HCT116 (cell line): ENCODE results near the gene SLC10A3. TPM values are rescaled to one million over a fixed set of nuclear protein-coding genes. Genes with fewer than 3 reads are reported as not detected.

Experiments
- ATAC-seq: fragments of 200-7000 bp; cut with Tn5 transposase; 2 replicates; pipeline ENCODE4 v1.9.1; 2020; ENCODE audit warnings: mild to moderate bottlenecking, moderate library complexity
- BruUV-seq: library from RNA; stranded (reverse); fragments of 400-500 nt; replicated peaks from 2 replicates; lab custom pipeline; 2021; lab: Mats Ljungman, UMichigan
- CTCF ChIA-PET: fragments of 300-600 bp; sonication (Branson Sonifier 250); formaldehyde crosslinking; loops from one replicate; lab custom pipeline; 2021; ENCODE audit warnings: antibody characterized with exemption; lab: Charles Lee
- POLR2A ChIA-PET: fragments of 300-600, 350-600 bp; sonication (Branson Sonifier 250); formaldehyde crosslinking; loops from one replicate; lab custom pipeline; 2021; ENCODE audit warnings: antibody characterized with exemption; lab: Charles Lee
- RAD21 ChIA-PET, 2 experiments: fragments of 300-600 bp; sonication (Branson Sonifier 250); formaldehyde crosslinking; loops; one replicate each; lab custom pipeline; 2023; ENCODE audit warnings: low total read pairs in 2 of 2; ENCODE audit not compliant: uncharacterized antibody in 2 of 2, unreplicated experiment in 2 of 2, low non-redundant PET in 1 of 2; lab: Charles Lee
- DNase-seq: peaks from one replicate; pipeline ENCODE4 v3.0.0-alpha.2; 2010; ENCODE audit warnings: low read depth, low spot score
- H2AFZ ChIP-seq: fragments of 200-600 bp; shearing (Covaris generic), sonication (generic); 2 replicates; pipeline ENCODE4 v1.6.1; 2017; ENCODE audit warnings: low read depth, mixed run types, mixed read lengths, antibody characterized with exemption, low read length; ENCODE audit not compliant: poor library complexity, severe bottlenecking
- H3K27ac ChIP-seq: 2 replicates; pipeline ENCODE4 v1.5.1; 2012; ENCODE audit warnings: low read depth, low read length
- H3K27me3 ChIP-seq: fragments of 200-600 bp; sonication (generic); 2 replicates; pipeline ENCODE4 v1.6.1; 2016; ENCODE audit warnings: mixed run types, low read length, mixed read lengths; ENCODE audit not compliant: insufficient read depth
- H3K36me3 ChIP-seq, 2 experiments: fragments of 200-500 bp in 1 of 2; fragments of 200-600 bp in 1 of 2; sonication (Bioruptor generic) in 1 of 2; sonication (generic) in 1 of 2; 2 replicates each; pipeline versions ENCODE4 v1.5.1 to v1.6.1; 2014 to 2016; ENCODE audit warnings: low read length in 2 of 2, inconsistent platforms in 1 of 2, mixed read lengths in 1 of 2, mixed run types in 1 of 2; ENCODE audit not compliant: insufficient read depth in 2 of 2, control insufficient read depth in 1 of 2
- H3K4me1 ChIP-seq, 2 experiments: fragments of 200-600 bp in 1 of 2; sonication (generic) in 1 of 2; 2 replicates each; pipeline versions ENCODE4 v1.5.1 to v1.6.1; 2012 to 2017; ENCODE audit warnings: low read length in 2 of 2, inconsistent platforms in 1 of 2, mild to moderate bottlenecking in 1 of 2, mixed read lengths in 1 of 2, mixed run types in 1 of 2, moderate library complexity in 1 of 2; ENCODE audit not compliant: insufficient read depth in 2 of 2, control insufficient read depth in 1 of 2
- H3K4me2 ChIP-seq: fragments of 200-600 bp; sonication (generic); 2 replicates; pipeline ENCODE4 v1.6.1; 2017; ENCODE audit warnings: mixed run types, low read length, mixed read lengths
- H3K4me3 ChIP-seq, 2 experiments: fragments of 200-600 bp in 1 of 2; sonication (generic) in 1 of 2; replicated peaks in 1 of 2; 2 replicates each; pipeline ENCODE4 v1.5.1; 2011 to 2016; ENCODE audit warnings: low read length in 2 of 2, control low read depth in 1 of 2, low read depth in 1 of 2, mild to moderate bottlenecking in 1 of 2, mixed read lengths in 1 of 2, mixed run types in 1 of 2
- H3K79me2 ChIP-seq: fragments of 200-600 bp; sonication (generic); 2 replicates; pipeline ENCODE4 v1.6.1; 2017; ENCODE audit warnings: mild to moderate bottlenecking, mixed run types, low read length, moderate library complexity, mixed read lengths; ENCODE audit not compliant: insufficient read depth
- H3K9ac ChIP-seq: fragments of 200-600 bp; sonication (generic); 2 replicates; pipeline ENCODE4 v1.6.1; 2016; ENCODE audit warnings: low read length, mixed read lengths
- H3K9me2 ChIP-seq: fragments of 200-600 bp; sonication (generic), shearing (Covaris generic); 2 replicates; pipeline ENCODE4 v1.6.1; 2017; ENCODE audit warnings: mixed run types, mild to moderate bottlenecking, moderate library complexity; ENCODE audit not compliant: insufficient read depth
- H3K9me3 ChIP-seq, 2 experiments: fragments of 200-500 bp in 1 of 2; fragments of 200-600 bp in 1 of 2; sonication (Bioruptor generic) in 1 of 2; sonication (generic) in 1 of 2; 2 replicates each; pipeline ENCODE4 v1.6.1; 2014 to 2017; ENCODE audit warnings: low read length in 2 of 2, mixed read lengths in 2 of 2, inconsistent platforms in 1 of 2, low read depth in 1 of 2, mild to moderate bottlenecking in 1 of 2, mixed run types in 1 of 2, moderate library complexity in 1 of 2; ENCODE audit not compliant: control insufficient read depth in 1 of 2, insufficient read depth in 1 of 2
- H4K20me1 ChIP-seq: fragments of 200-600 bp; sonication (generic), shearing (Covaris generic); 2 replicates; pipeline ENCODE4 v1.6.1; 2017; ENCODE audit warnings: mixed run types, mild to moderate bottlenecking, moderate library complexity; ENCODE audit not compliant: insufficient read depth
- CBX3 ChIP-seq: IDR thresholded peaks from 2 replicates; pipeline ENCODE4 v1.6.1; 2012; ENCODE audit warnings: low read depth
- EGR1 ChIP-seq: IDR thresholded peaks from 2 replicates; pipeline ENCODE4 v1.6.1; 2012; ENCODE audit warnings: low read depth
- ELF1 ChIP-seq: IDR thresholded peaks from 2 replicates; pipeline ENCODE4 v1.6.1; 2012; ENCODE audit warnings: low read depth, borderline replicate concordance
- EZH2phosphoT487 ChIP-seq: fragments of 200-600 bp; IDR thresholded peaks from 2 replicates; pipeline ENCODE4 v1.6.1; 2018; ENCODE audit warnings: antibody characterized with exemption, borderline replicate concordance
- JUND ChIP-seq: IDR thresholded peaks from 2 replicates; pipeline ENCODE4 v1.6.1; 2012
- POLR2A ChIP-seq: IDR thresholded peaks from 2 replicates; pipeline ENCODE4 v1.7.0; 2011; ENCODE audit warnings: borderline replicate concordance; ENCODE audit not compliant: insufficient read depth, insufficient read length; ENCODE audit errors: extremely low read depth
- POLR2AphosphoS5 ChIP-seq: IDR thresholded peaks from 2 replicates; pipeline ENCODE4 v1.6.1; 2011; ENCODE audit warnings: mild to moderate bottlenecking, low read depth, low read length, moderate library complexity
- RAD21 ChIP-seq: IDR thresholded peaks from 2 replicates; pipeline ENCODE4 v1.6.1; 2012; ENCODE audit warnings: low read depth, mild to moderate bottlenecking
- REST ChIP-seq: IDR thresholded peaks from 2 replicates; pipeline ENCODE4 v1.6.1; 2012; ENCODE audit warnings: low read depth
- SIN3A ChIP-seq: IDR thresholded peaks from 2 replicates; pipeline ENCODE4 v1.6.1; 2012; ENCODE audit warnings: low read depth
- SP1 ChIP-seq: IDR thresholded peaks from 2 replicates; pipeline ENCODE4 v1.6.1; 2012; ENCODE audit warnings: low read depth
- TCF7L2 ChIP-seq: IDR thresholded peaks from 2 replicates; pipeline ENCODE4 v1.7.0; 2011; ENCODE audit warnings: borderline replicate concordance, inconsistent platforms; ENCODE audit not compliant: insufficient read depth, insufficient read length; ENCODE audit errors: extremely low read depth
- YY1 ChIP-seq: IDR thresholded peaks from 2 replicates; pipeline ENCODE4 v1.6.1; 2011; ENCODE audit warnings: low read length, low read depth, moderate library complexity, mild to moderate bottlenecking; ENCODE audit not compliant: insufficient replicate concordance; ENCODE audit errors: extremely low read depth
- ZFX ChIP-seq: fragments of 450-650 bp; IDR thresholded peaks from 2 replicates; pipeline ENCODE4 v1.6.1; 2017
- intact Hi-C: fragments of 100-400 bp; cut with micrococcal nuclease; formaldehyde crosslinking; loops from 2 replicates; pipeline ENCODE4 v1.10.0; 2022
- total RNA-seq: library from RNA; stranded (reverse); gene quantifications from one replicate; pipeline ENCODE4 v1.2.1, GENCODE V29; 2021; ENCODE audit not compliant: unreplicated experiment
- TF ChIP-seq, protein P1 (sequence below): IDR thresholded peaks from 2 replicates; pipeline ENCODE4 v1.6.1; 2012
- TF ChIP-seq, protein P2 (sequence below): IDR thresholded peaks from 2 replicates; pipeline ENCODE4 v1.6.1; 2011; ENCODE audit warnings: mild to moderate bottlenecking, low read length, moderate library complexity; ENCODE audit not compliant: insufficient replicate concordance; ENCODE audit errors: extremely low read depth

The SLC10A3 gene
- total RNA-seq, 1 experiment from 2014 or later: 16.2 TPM

DNA sequence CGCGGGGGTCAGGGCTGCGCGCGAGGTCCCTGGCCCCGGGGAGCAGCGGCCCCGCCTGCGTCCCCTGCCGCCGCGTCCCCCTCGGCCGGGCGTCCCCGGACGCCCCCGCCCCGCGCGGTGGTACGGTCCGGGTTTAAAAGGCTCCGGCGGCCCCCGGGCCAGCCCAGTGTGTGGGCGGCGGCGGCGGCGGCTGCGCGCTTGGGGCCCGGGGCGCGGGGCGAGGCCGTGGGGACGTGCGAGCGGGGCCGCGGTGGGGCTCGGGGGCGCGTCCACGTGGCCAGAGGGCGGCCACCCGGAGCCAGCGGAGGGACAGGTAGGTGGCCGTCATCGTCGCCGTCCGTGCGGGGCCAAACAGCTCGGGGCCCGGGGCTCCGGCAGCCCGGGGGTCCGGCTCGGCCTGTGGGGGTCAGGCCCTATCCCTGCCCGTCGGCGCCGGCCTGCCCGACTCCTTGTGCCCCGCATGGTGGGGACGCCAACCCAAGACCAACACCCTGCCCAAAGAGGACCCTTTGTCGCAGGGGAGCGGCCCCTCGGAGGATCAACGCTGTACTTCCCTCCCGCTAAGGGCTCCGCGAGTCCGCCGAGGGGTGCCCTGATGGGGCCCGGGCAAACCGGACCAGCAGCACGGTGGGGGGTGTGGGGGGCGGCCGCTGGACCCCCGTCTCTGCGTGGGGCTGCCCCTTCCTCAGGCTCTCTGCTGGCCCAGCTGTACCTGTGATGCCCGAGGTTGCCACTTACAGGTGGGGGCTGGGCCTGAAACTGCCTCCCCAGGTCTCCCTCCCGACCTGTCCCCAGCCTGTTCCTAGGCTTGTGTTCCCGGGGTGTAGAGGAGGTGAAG is 32.1 kb downstream of the SLC10A3 start, which contains the start of gene PLXNA3:
Gene PLXNA3, plus strand, starts transcription at position 166 of the 838 bp plus-strand sequence. CDS start 1,903 bp downstream, outside the sequence.
- no peaks in the 10 kb centered on the region for H3K27me3 ChIP-seq
- H4K20me1 ChIP-seq: no peaks in the 10 kb centered on the region
- no peaks in the 10 kb centered on the region; a peak in 1 of 4 replicates for H3K36me3 ChIP-seq
- POLR2A ChIA-PET: interaction anchor here (0.8 to 1.2 kb wide), 3 partner anchors 32 to 87 kb away, joined by 3 to 4 read pairs (median 3); partner anchors contain the start of genes RPL10 and SLC10A3
- H3K79me2 ChIP-seq: peaks cover 24% of the 10 kb centered on the region
- H3K4me1 ChIP-seq: peaks cover 7 to 12% of the 10 kb centered on the region in 2 experiments; a peak in 1 of 4 replicates
- CTCF ChIA-PET: no interaction called here
- H3K9me2 ChIP-seq: no peaks in the 10 kb centered on the region
- H3K9ac ChIP-seq: peak within 1 kb of the TSS; percentile 66
- no peak within 1 kb of the TSS for H2AFZ ChIP-seq
- BruUV-seq: TSS peak; percentile 51
- peak within 1 kb of the TSS; percentile 66 to 68 for H3K4me3 ChIP-seq
- intact Hi-C loops: no loop called here
- DNase-seq: no peak
- no peak for TF ChIP-seq ELF1
- no peak for TF ChIP-seq YY1
- TF ChIP-seq ZFX: peak; percentile 61; the same call in 1 of the 2 replicates
- peak; percentile 76 for TF ChIP-seq POLR2AphosphoS5
- TF ChIP-seq, protein P1, sequence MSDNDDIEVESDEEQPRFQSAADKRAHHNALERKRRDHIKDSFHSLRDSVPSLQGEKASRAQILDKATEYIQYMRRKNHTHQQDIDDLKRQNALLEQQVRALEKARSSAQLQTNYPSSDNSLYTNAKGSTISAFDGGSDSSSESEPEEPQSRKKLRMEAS: no peak
- TF ChIP-seq RAD21: no peak
- TF ChIP-seq, protein P2, sequence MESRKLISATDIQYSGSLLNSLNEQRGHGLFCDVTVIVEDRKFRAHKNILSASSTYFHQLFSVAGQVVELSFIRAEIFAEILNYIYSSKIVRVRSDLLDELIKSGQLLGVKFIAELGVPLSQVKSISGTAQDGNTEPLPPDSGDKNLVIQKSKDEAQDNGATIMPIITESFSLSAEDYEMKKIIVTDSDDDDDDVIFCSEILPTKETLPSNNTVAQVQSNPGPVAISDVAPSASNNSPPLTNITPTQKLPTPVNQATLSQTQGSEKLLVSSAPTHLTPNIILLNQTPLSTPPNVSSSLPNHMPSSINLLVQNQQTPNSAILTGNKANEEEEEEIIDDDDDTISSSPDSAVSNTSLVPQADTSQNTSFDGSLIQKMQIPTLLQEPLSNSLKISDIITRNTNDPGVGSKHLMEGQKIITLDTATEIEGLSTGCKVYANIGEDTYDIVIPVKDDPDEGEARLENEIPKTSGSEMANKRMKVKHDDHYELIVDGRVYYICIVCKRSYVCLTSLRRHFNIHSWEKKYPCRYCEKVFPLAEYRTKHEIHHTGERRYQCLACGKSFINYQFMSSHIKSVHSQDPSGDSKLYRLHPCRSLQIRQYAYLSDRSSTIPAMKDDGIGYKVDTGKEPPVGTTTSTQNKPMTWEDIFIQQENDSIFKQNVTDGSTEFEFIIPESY: no peak
- peak; percentile 63 for TF ChIP-seq POLR2A
- no peak for TF ChIP-seq SP1
- no peak for TF ChIP-seq EZH2phosphoT487
- TF ChIP-seq EGR1: no peak
- no peak for TF ChIP-seq JUND
- no peak for TF ChIP-seq CBX3
- TF ChIP-seq REST: no peak
- no peak for TF ChIP-seq TCF7L2
- no peak for TF ChIP-seq SIN3A
- RAD21 ChIA-PET: no interaction called here
- peak within 1 kb of the TSS; percentile 80; the same call in 1 of the 2 replicates for H3K27ac ChIP-seq
- peak within 1 kb of the TSS; percentile 75 for H3K4me2 ChIP-seq
- ATAC-seq: peak; percentile 77
- no peaks in the 10 kb centered on the region for H3K9me3 ChIP-seq
